GM12875 (cell line): ENCODE data around the gene PEX14.
A peak's percentile ranks its signal among the peaks of the same experiment; 100 is the strongest.

ENCODE experiments used
- H3K4me3 ChIP-seq: one replicate; pipeline ENCODE4 v1.5.1; 2011; ENCODE audit warnings: low read depth, low read length, control low read depth
- TF ChIP-seq, protein P1 (sequence below): IDR thresholded peaks from 2 replicates; pipeline ENCODE4 v1.5.1; 2011; ENCODE audit warnings: low read depth, mild to moderate bottlenecking, control low read depth, inconsistent platforms, low read length, moderate library complexity, borderline replicate concordance; ENCODE audit not compliant: insufficient read depth

Gene PEX14

GRCh38 chr1:10507111-10507879 is 32.5 kb downstream of the PEX14 start:
- TF ChIP-seq, protein P1, sequence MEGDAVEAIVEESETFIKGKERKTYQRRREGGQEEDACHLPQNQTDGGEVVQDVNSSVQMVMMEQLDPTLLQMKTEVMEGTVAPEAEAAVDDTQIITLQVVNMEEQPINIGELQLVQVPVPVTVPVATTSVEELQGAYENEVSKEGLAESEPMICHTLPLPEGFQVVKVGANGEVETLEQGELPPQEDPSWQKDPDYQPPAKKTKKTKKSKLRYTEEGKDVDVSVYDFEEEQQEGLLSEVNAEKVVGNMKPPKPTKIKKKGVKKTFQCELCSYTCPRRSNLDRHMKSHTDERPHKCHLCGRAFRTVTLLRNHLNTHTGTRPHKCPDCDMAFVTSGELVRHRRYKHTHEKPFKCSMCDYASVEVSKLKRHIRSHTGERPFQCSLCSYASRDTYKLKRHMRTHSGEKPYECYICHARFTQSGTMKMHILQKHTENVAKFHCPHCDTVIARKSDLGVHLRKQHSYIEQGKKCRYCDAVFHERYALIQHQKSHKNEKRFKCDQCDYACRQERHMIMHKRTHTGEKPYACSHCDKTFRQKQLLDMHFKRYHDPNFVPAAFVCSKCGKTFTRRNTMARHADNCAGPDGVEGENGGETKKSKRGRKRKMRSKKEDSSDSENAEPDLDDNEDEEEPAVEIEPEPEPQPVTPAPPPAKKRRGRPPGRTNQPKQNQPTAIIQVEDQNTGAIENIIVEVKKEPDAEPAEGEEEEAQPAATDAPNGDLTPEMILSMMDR, result peak; percentile 76
- H3K4me3 ChIP-seq, result no peak overlapping the region

- TF ChIP-seq, protein P1, result no peak
- H3K4me3 ChIP-seq, result no peak overlapping the region
Observed at GRCh38 chr1:10508511-10508951, 33.8 kb downstream of the PEX14 start.

DNA sequence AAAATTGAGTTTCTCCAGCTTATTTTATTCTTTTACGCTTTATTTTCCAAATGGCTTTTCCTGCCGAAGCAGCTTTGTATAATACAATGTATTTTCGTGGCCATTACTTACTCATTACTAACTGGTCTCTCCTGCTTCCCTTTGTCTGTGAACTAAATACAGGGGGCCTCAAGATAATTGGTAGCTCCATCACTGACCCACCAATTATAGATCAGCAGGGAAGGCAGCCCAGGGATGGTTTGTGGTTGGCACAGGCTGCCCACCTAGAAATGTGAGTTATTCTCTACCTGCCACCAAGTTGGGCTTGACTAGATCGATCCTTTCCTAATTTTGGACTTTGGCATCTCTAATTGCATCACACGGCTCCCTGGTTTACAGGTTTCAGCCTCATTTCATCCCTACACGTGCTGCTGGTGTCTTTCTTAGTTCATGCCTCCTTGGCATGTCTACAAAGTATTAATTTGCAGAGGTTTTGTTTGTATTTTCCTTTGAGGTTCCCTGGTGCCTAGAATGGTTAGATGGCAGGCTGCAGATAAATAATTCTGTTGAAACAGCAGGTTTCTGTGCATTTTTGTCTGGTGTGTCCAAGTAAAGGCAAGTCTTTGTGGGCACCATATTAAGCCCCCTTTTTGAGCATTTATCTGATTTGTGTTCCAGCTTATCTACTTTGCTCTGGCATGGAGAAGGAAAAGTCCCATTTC is 35.2 kb downstream of the PEX14 start:
- no peak overlapping the region for H3K4me3 ChIP-seq

DNA sequence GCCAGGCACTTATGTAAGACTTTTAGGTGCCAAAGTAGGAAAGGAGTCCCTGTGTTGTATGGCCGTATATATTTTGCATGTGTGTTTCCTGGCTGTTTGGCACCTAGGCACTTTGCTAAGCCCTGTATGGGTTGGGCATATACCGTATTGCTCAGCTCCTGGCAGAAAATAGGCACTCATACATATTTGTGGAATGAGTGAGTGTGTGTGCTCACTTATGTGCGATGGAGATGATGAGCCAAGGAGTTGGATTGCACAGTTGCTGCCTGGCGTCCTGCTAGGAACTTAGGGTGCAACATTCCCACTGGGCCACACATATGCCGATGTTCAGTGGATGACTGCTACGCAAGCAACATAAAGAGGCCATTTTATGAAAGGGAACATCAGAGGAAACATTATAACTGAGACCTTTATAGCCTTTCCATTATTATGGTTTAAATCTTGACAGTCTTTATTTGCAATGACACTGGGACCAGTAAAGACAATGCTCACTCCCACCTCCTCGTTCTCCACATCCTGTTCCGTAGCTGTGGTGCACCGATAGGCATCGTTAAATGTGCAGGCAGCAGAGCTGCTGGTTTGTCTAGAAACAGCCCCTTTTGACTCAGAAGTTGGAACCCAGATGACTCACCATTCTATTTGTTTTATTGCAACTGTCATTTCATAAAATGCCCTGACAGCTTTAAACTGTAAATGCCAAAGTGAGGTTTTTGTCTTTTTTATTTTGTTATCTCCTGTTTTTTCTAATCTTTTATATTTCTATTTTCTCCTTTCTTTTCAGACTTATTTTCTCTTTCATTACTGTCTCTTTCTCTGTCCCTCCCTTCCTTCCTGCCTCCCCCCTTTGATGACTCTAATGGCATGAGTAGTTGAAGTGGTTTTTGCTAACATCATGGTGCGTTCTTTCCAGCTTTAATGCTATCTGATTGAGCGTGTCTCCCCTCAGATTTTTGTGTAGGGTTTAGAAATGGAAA is 36.1 kb downstream of the PEX14 start:
- TF ChIP-seq, protein P1, result no peak
- H3K4me3 ChIP-seq, result peak overlapping the region; percentile 31

More for the DNA sequence above, 35.2 kb downstream of the PEX14 start:
- TF ChIP-seq, protein P1, result no peak

DNA sequence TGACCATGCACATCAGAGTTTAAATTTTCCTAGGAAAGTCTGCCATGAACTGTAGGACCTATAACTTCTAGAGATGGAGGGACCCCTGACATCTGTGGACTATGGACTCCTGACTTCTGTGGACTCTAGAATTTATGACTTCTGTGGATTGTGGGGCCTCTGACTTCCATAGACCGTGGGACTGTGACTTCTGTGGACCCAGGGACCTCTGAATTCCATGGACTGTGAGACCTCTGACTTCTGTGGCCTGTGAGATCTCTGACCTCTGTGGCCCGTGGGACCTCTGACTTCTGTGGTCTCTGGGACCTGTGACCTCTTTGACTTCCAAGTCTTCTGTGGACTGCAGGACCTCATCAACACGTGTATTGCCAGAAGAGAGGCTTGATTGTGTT is 36.7 kb downstream of the PEX14 start:
- no peak overlapping the region for H3K4me3 ChIP-seq
- TF ChIP-seq, protein P1, result no peak

DNA sequence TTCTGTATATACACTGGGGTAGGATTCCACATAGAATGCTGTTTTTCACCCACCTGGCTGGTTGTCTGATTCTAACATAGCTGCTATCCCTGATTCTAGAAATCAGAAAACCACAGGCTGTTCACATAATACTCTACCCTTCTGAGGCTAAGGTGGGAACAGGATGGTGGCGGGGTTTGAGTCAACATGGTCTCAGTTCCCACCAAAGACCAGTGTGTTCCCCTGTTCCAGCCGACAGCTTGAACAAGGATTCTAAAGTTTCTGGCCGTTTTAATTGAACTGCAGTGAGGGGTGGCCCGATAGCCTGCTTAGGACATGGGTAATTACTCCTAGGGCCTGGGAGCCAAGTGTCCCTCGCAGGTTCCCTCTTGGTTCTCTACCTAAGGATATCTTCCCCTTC is 38.4 kb downstream of the PEX14 start:
- TF ChIP-seq, protein P1, result no peak
- H3K4me3 ChIP-seq, result no peak overlapping the region
